HCT116 (cell line): ENCODE measurements around the gene HERPUD2. TPM values are rescaled to one million over a fixed set of nuclear protein-coding genes. Genes with fewer than 3 reads are reported as not detected.
"Not testable (repeated sequence)": the region's sequence is repeated elsewhere in the genome, so short reads cannot be mapped to it uniquely, and the experiment has no call there.

Experiments
- ATAC-seq: fragments of 200-7000 bp; cut with Tn5 transposase; 2 replicates; pipeline ENCODE4 v1.9.1; 2020; ENCODE audit warnings: mild to moderate bottlenecking, moderate library complexity
- BruUV-seq: library from RNA; stranded (reverse); fragments of 400-500 nt; replicated peaks from 2 replicates; lab custom pipeline; 2021; lab: Mats Ljungman, UMichigan
- CTCF ChIA-PET: fragments of 300-600 bp; sonication (Branson Sonifier 250); formaldehyde crosslinking; loops from one replicate; lab custom pipeline; 2021; ENCODE audit warnings: antibody characterized with exemption; lab: Charles Lee
- POLR2A ChIA-PET: fragments of 300-600, 350-600 bp; sonication (Branson Sonifier 250); formaldehyde crosslinking; loops from one replicate; lab custom pipeline; 2021; ENCODE audit warnings: antibody characterized with exemption; lab: Charles Lee
- RAD21 ChIA-PET, 2 experiments: fragments of 300-600 bp; sonication (Branson Sonifier 250); formaldehyde crosslinking; loops; one replicate each; lab custom pipeline; 2023; ENCODE audit warnings: low total read pairs in 2 of 2; ENCODE audit not compliant: uncharacterized antibody in 2 of 2, unreplicated experiment in 2 of 2, low non-redundant PET in 1 of 2; lab: Charles Lee
- DNase-seq: peaks from one replicate; pipeline ENCODE4 v3.0.0-alpha.2; 2010; ENCODE audit warnings: low read depth, low spot score
- H2AFZ ChIP-seq: fragments of 200-600 bp; shearing (Covaris generic), sonication (generic); 2 replicates; pipeline ENCODE4 v1.6.1; 2017; ENCODE audit warnings: low read depth, mixed run types, mixed read lengths, antibody characterized with exemption, low read length; ENCODE audit not compliant: poor library complexity, severe bottlenecking
- H3K27ac ChIP-seq: 2 replicates; pipeline ENCODE4 v1.5.1; 2012; ENCODE audit warnings: low read depth, low read length
- H3K27me3 ChIP-seq: fragments of 200-600 bp; sonication (generic); 2 replicates; pipeline ENCODE4 v1.6.1; 2016; ENCODE audit warnings: mixed run types, low read length, mixed read lengths; ENCODE audit not compliant: insufficient read depth
- H3K36me3 ChIP-seq, 2 experiments: fragments of 200-500 bp in 1 of 2; fragments of 200-600 bp in 1 of 2; sonication (Bioruptor generic) in 1 of 2; sonication (generic) in 1 of 2; 2 replicates each; pipeline versions ENCODE4 v1.5.1 to v1.6.1; 2014 to 2016; ENCODE audit warnings: low read length in 2 of 2, inconsistent platforms in 1 of 2, mixed read lengths in 1 of 2, mixed run types in 1 of 2; ENCODE audit not compliant: insufficient read depth in 2 of 2, control insufficient read depth in 1 of 2
- H3K4me1 ChIP-seq, 2 experiments: fragments of 200-600 bp in 1 of 2; sonication (generic) in 1 of 2; 2 replicates each; pipeline versions ENCODE4 v1.5.1 to v1.6.1; 2012 to 2017; ENCODE audit warnings: low read length in 2 of 2, inconsistent platforms in 1 of 2, mild to moderate bottlenecking in 1 of 2, mixed read lengths in 1 of 2, mixed run types in 1 of 2, moderate library complexity in 1 of 2; ENCODE audit not compliant: insufficient read depth in 2 of 2, control insufficient read depth in 1 of 2
- H3K4me2 ChIP-seq: fragments of 200-600 bp; sonication (generic); 2 replicates; pipeline ENCODE4 v1.6.1; 2017; ENCODE audit warnings: mixed run types, low read length, mixed read lengths
- H3K4me3 ChIP-seq, 2 experiments: fragments of 200-600 bp in 1 of 2; sonication (generic) in 1 of 2; replicated peaks in 1 of 2; 2 replicates each; pipeline ENCODE4 v1.5.1; 2011 to 2016; ENCODE audit warnings: low read length in 2 of 2, control low read depth in 1 of 2, low read depth in 1 of 2, mild to moderate bottlenecking in 1 of 2, mixed read lengths in 1 of 2, mixed run types in 1 of 2
- H3K79me2 ChIP-seq: fragments of 200-600 bp; sonication (generic); 2 replicates; pipeline ENCODE4 v1.6.1; 2017; ENCODE audit warnings: mild to moderate bottlenecking, mixed run types, low read length, moderate library complexity, mixed read lengths; ENCODE audit not compliant: insufficient read depth
- H3K9ac ChIP-seq: fragments of 200-600 bp; sonication (generic); 2 replicates; pipeline ENCODE4 v1.6.1; 2016; ENCODE audit warnings: low read length, mixed read lengths
- H3K9me2 ChIP-seq: fragments of 200-600 bp; sonication (generic), shearing (Covaris generic); 2 replicates; pipeline ENCODE4 v1.6.1; 2017; ENCODE audit warnings: mixed run types, mild to moderate bottlenecking, moderate library complexity; ENCODE audit not compliant: insufficient read depth
- H3K9me3 ChIP-seq, 2 experiments: fragments of 200-500 bp in 1 of 2; fragments of 200-600 bp in 1 of 2; sonication (Bioruptor generic) in 1 of 2; sonication (generic) in 1 of 2; 2 replicates each; pipeline ENCODE4 v1.6.1; 2014 to 2017; ENCODE audit warnings: low read length in 2 of 2, mixed read lengths in 2 of 2, inconsistent platforms in 1 of 2, low read depth in 1 of 2, mild to moderate bottlenecking in 1 of 2, mixed run types in 1 of 2, moderate library complexity in 1 of 2; ENCODE audit not compliant: control insufficient read depth in 1 of 2, insufficient read depth in 1 of 2
- H4K20me1 ChIP-seq: fragments of 200-600 bp; sonication (generic), shearing (Covaris generic); 2 replicates; pipeline ENCODE4 v1.6.1; 2017; ENCODE audit warnings: mixed run types, mild to moderate bottlenecking, moderate library complexity; ENCODE audit not compliant: insufficient read depth
- CBX3 ChIP-seq: IDR thresholded peaks from 2 replicates; pipeline ENCODE4 v1.6.1; 2012; ENCODE audit warnings: low read depth
- CEBPB ChIP-seq: IDR thresholded peaks from 2 replicates; pipeline ENCODE4 v1.6.1; 2012; ENCODE audit warnings: low read depth
- ELF1 ChIP-seq: IDR thresholded peaks from 2 replicates; pipeline ENCODE4 v1.6.1; 2012; ENCODE audit warnings: low read depth, borderline replicate concordance
- EZH2phosphoT487 ChIP-seq: fragments of 200-600 bp; IDR thresholded peaks from 2 replicates; pipeline ENCODE4 v1.6.1; 2018; ENCODE audit warnings: antibody characterized with exemption, borderline replicate concordance
- FOSL1 ChIP-seq: IDR thresholded peaks from 2 replicates; pipeline ENCODE4 v1.6.1; 2012; ENCODE audit warnings: low read depth
- JUND ChIP-seq: IDR thresholded peaks from 2 replicates; pipeline ENCODE4 v1.6.1; 2012
- POLR2A ChIP-seq: IDR thresholded peaks from 2 replicates; pipeline ENCODE4 v1.7.0; 2011; ENCODE audit warnings: borderline replicate concordance; ENCODE audit not compliant: insufficient read depth, insufficient read length; ENCODE audit errors: extremely low read depth
- SIN3A ChIP-seq: IDR thresholded peaks from 2 replicates; pipeline ENCODE4 v1.6.1; 2012; ENCODE audit warnings: low read depth
- SP1 ChIP-seq: IDR thresholded peaks from 2 replicates; pipeline ENCODE4 v1.6.1; 2012; ENCODE audit warnings: low read depth
- SRF ChIP-seq: IDR thresholded peaks from 2 replicates; pipeline ENCODE4 v1.6.1; 2012; ENCODE audit warnings: low read depth
- TCF7L2 ChIP-seq: IDR thresholded peaks from 2 replicates; pipeline ENCODE4 v1.7.0; 2011; ENCODE audit warnings: borderline replicate concordance, inconsistent platforms; ENCODE audit not compliant: insufficient read depth, insufficient read length; ENCODE audit errors: extremely low read depth
- ZFX ChIP-seq: fragments of 450-650 bp; IDR thresholded peaks from 2 replicates; pipeline ENCODE4 v1.6.1; 2017
- ZNF274 ChIP-seq: fragments of 200-500 bp; sonication (Bioruptor generic); IDR thresholded peaks from 2 replicates; pipeline ENCODE4 v1.6.1; 2014; ENCODE audit warnings: mild to moderate bottlenecking, low read depth, low read length, inconsistent platforms
- intact Hi-C: fragments of 100-400 bp; cut with micrococcal nuclease; formaldehyde crosslinking; loops from 2 replicates; pipeline ENCODE4 v1.10.0; 2022
- total RNA-seq: library from RNA; stranded (reverse); gene quantifications from one replicate; pipeline ENCODE4 v1.2.1, GENCODE V29; 2021; ENCODE audit not compliant: unreplicated experiment
- TF ChIP-seq, protein P1 (sequence below), 3 experiments: fragments of 200-600 bp in 1 of 3; sonication (generic) in 1 of 3; IDR thresholded peaks in 2 of 3; conservative IDR thresholded peaks in 1 of 3; 2 replicates each; pipeline ENCODE4 v1.5.1; 2012 to 2017; ENCODE audit warnings: low read depth in 2 of 3, low read length in 2 of 3, antibody characterized with exemption in 1 of 3, borderline replicate concordance in 1 of 3, control low read depth in 1 of 3, mild to moderate bottlenecking in 1 of 3, mixed read lengths in 1 of 3, mixed run types in 1 of 3, moderate library complexity in 1 of 3; ENCODE audit not compliant: insufficient read depth in 1 of 3
- TF ChIP-seq, protein P2 (sequence below): IDR thresholded peaks from 2 replicates; pipeline ENCODE4 v1.6.1; 2011; ENCODE audit warnings: mild to moderate bottlenecking, low read length, moderate library complexity; ENCODE audit not compliant: insufficient replicate concordance; ENCODE audit errors: extremely low read depth
- TF ChIP-seq, protein P3 (sequence below): IDR thresholded peaks from 2 replicates; pipeline ENCODE4 v1.6.1; 2012

The HERPUD2 gene
- total RNA-seq, 1 experiment from 2014 or later = 20.5 TPM

DNA sequence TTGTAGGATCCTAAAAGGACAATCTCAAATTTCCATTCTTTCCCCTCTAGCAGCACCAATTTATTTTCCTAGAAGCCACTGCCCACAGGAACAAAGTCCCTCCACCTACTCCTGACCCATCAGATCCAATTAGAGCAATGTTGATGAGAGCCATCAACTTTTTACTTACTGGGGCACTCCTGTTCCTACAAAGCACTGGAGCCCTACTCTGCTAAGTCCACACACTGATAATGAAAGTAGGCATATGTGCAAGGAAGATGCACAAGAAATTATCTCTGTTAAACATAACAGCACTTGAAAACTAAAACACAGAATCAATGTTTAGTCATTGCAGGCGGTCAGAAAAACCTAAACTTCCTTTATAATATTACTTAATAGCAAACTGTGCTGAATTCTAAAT, 3.6 kb downstream of the HERPUD2 start:
- intact Hi-C loops = no loop called here
- BruUV-seq = no TSS peak
- H3K4me3 ChIP-seq = no peak overlapping the region

DNA sequence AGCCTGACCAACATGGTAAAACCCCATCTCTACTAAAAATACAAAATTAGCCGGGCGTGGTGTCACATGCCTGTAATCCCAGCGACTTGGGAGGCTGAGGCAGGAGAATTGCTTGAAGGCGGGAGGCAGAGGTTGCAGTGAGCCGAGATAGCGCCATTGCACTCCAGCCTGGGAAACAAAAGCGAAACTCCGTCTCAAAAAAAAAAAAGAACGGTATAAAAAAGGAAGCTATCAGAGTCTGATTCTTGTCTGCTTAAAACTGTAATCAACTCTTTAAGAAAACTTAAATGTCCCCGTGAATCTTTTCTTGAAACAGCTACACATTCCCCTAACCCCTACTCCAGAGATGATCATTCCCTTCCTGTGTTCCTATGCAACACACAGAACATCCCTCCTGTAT, 4.3 kb downstream of the HERPUD2 start:
- H3K9me2 ChIP-seq, H3K4me3 ChIP-seq, H3K4me1 ChIP-seq, RAD21 ChIA-PET, POLR2A ChIA-PET, H3K27ac ChIP-seq, intact Hi-C loops, H4K20me1 ChIP-seq, DNase-seq, H3K27me3 ChIP-seq, ATAC-seq, CTCF ChIA-PET, BruUV-seq, H2AFZ ChIP-seq, H3K36me3 ChIP-seq, H3K9ac ChIP-seq, H3K4me2 ChIP-seq, H3K9me3 ChIP-seq: not testable (repeated sequence)
- H3K79me2 ChIP-seq = peaks cover 57% of the 10 kb centered on the region

More for the DNA sequence above, 3.6 kb downstream of the HERPUD2 start:
- ATAC-seq = no peak
- H3K36me3 ChIP-seq = no peaks in the 10 kb centered on the region
- POLR2A ChIA-PET = no interaction called here
- CTCF ChIA-PET = no interaction called here
- no peak overlapping the region for H3K27ac ChIP-seq
- H3K9ac ChIP-seq = no peak overlapping the region
- TF ChIP-seq ZNF274 (no peak), POLR2A (no peak), CEBPB (no peak), ELF1 (no peak), EZH2phosphoT487 (no peak), ZFX (no peak), SP1 (no peak), TCF7L2 (no peak), JUND (no peak), FOSL1 (no peak), SRF (no peak), CBX3 (no peak), SIN3A (no peak)
- TF ChIP-seq, protein P1, sequence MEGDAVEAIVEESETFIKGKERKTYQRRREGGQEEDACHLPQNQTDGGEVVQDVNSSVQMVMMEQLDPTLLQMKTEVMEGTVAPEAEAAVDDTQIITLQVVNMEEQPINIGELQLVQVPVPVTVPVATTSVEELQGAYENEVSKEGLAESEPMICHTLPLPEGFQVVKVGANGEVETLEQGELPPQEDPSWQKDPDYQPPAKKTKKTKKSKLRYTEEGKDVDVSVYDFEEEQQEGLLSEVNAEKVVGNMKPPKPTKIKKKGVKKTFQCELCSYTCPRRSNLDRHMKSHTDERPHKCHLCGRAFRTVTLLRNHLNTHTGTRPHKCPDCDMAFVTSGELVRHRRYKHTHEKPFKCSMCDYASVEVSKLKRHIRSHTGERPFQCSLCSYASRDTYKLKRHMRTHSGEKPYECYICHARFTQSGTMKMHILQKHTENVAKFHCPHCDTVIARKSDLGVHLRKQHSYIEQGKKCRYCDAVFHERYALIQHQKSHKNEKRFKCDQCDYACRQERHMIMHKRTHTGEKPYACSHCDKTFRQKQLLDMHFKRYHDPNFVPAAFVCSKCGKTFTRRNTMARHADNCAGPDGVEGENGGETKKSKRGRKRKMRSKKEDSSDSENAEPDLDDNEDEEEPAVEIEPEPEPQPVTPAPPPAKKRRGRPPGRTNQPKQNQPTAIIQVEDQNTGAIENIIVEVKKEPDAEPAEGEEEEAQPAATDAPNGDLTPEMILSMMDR (IDR thresholded peaks at IDR 0.05 in 2 of 3, conservative IDR thresholded peaks at IDR 0.05 in 1 of 3; ENCODE audit: borderline replicate concordance in 1 of 3, insufficient read depth in 1 of 3, low read depth in 2 of 3, low read length in 2 of 3) = no peak
- TF ChIP-seq, protein P2, sequence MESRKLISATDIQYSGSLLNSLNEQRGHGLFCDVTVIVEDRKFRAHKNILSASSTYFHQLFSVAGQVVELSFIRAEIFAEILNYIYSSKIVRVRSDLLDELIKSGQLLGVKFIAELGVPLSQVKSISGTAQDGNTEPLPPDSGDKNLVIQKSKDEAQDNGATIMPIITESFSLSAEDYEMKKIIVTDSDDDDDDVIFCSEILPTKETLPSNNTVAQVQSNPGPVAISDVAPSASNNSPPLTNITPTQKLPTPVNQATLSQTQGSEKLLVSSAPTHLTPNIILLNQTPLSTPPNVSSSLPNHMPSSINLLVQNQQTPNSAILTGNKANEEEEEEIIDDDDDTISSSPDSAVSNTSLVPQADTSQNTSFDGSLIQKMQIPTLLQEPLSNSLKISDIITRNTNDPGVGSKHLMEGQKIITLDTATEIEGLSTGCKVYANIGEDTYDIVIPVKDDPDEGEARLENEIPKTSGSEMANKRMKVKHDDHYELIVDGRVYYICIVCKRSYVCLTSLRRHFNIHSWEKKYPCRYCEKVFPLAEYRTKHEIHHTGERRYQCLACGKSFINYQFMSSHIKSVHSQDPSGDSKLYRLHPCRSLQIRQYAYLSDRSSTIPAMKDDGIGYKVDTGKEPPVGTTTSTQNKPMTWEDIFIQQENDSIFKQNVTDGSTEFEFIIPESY = no peak
- TF ChIP-seq, protein P3, sequence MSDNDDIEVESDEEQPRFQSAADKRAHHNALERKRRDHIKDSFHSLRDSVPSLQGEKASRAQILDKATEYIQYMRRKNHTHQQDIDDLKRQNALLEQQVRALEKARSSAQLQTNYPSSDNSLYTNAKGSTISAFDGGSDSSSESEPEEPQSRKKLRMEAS = no peak
- H4K20me1 ChIP-seq = no peaks in the 10 kb centered on the region
- no peak overlapping the region for H2AFZ ChIP-seq
- H3K4me2 ChIP-seq = no peak overlapping the region
- no peaks in the 10 kb centered on the region for H3K27me3 ChIP-seq
- peaks cover 0 to 17% of the 10 kb centered on the region in 2 experiments; a peak in 3 of 4 replicates for H3K4me1 ChIP-seq
- no peaks in the 10 kb centered on the region for H3K9me2 ChIP-seq
- RAD21 ChIA-PET = no interaction called here
- DNase-seq = no peak
- H3K79me2 ChIP-seq = peaks cover 63% of the 10 kb centered on the region
- no peaks in the 10 kb centered on the region for H3K9me3 ChIP-seq
